Measurements from ENCODE around the gene RUVBL1.

- TF ChIP-seq CTCF (IDR thresholded peaks at IDR 0.05) (no peak), POLR2A (IDR thresholded peaks at IDR 0.05) (no peak)
Measured at GRCh38 chr3:128052595-128053351, 70.8 kb downstream of the RUVBL1 start.

All from uterus (tissue), 2 donors.